ENCODE results near the gene SLC1A7.

The SLC1A7 gene

GRCh38 chr1:53115403-53116306, 26.8 kb downstream of the SLC1A7 start:
- DNase-seq: no peak
- ATAC-seq: no peak

GRCh38 chr1:53114581-53115400, 27.6 kb downstream of the SLC1A7 start:
- no peak for ATAC-seq
- no peak for DNase-seq

GRCh38 chr1:53114090-53114489, 28.3 kb downstream of the SLC1A7 start:
- no peak for ATAC-seq
- no peak for DNase-seq

GRCh38 chr1:53112861-53113260, 29.6 kb downstream of the SLC1A7 start:
- no peak for ATAC-seq
- no peak for DNase-seq

GRCh38 chr1:53112271-53112774, 30.1 kb downstream of the SLC1A7 start:
- ATAC-seq (no peak), DNase-seq (no peak)

GRCh38 chr1:53111693-53112092, 30.7 kb downstream of the SLC1A7 start:
- ATAC-seq: no peak

GRCh38 chr1:53111073-53111556, 31.3 kb downstream of the SLC1A7 start:
- no peak for ATAC-seq
- no peak for DNase-seq

More at GRCh38 chr1:53111693-53112092, 30.7 kb downstream of the SLC1A7 start:
- DNase-seq: no peak

- ATAC-seq (peak; percentile 77), DNase-seq (peak; percentile 35)
Observed at GRCh38 chr1:53110370-53111072, 31.9 kb downstream of the SLC1A7 start.

- no peak for DNase-seq
- ATAC-seq: no peak
Observed at GRCh38 chr1:53108646-53109580, 33.5 kb downstream of the SLC1A7 start.

- ATAC-seq (no peak), DNase-seq (no peak)
Observed at GRCh38 chr1:53107570-53108322, 34.7 kb downstream of the SLC1A7 start.

GRCh38 chr1:53107090-53107489, 35.3 kb downstream of the SLC1A7 start:
- ATAC-seq (no peak), DNase-seq (no peak)

GRCh38 chr1:53104289-53104913, 38.0 kb downstream of the SLC1A7 start:
- no peak for ATAC-seq
- DNase-seq: no peak

GRCh38 chr1:53094533-53094919, 47.9 kb downstream of the SLC1A7 start:
- no peak for ATAC-seq
- no peak for DNase-seq

- ATAC-seq: no peak
Observed at GRCh38 chr1:53093778-53094532, 48.5 kb downstream of the SLC1A7 start.

GRCh38 chr1:53093451-53093754, 49.0 kb downstream of the SLC1A7 start:
- ATAC-seq (no peak), DNase-seq (no peak)

More at GRCh38 chr1:53093778-53094532, 48.5 kb downstream of the SLC1A7 start:
- DNase-seq: no peak

GRCh38 chr1:53092659-53093450, 49.6 kb downstream of the SLC1A7 start:
- DNase-seq (no peak), ATAC-seq (no peak)

GRCh38 chr1:53091841-53092645, 50.4 kb downstream of the SLC1A7 start:
- DNase-seq (no peak), ATAC-seq (no peak)

Data from stimulated activated naive CD8-positive, alpha-beta T cell treated with anti-CD3 and anti-CD28 coated beads, Interleukin-15, Interleukin-2, amounts not matched to agents 100 U/mL and 50 U/mL, for 24 hours (primary cell).